Brain pericyte (primary cell): ENCODE results near the gene SERTAD2.

Experiments used
- DNase-seq: peaks from one replicate; pipeline ENCODE4 v3.0.0-alpha.2; 2012; ENCODE audit warnings: low read depth, low spot score

The SERTAD2 gene

DNA sequence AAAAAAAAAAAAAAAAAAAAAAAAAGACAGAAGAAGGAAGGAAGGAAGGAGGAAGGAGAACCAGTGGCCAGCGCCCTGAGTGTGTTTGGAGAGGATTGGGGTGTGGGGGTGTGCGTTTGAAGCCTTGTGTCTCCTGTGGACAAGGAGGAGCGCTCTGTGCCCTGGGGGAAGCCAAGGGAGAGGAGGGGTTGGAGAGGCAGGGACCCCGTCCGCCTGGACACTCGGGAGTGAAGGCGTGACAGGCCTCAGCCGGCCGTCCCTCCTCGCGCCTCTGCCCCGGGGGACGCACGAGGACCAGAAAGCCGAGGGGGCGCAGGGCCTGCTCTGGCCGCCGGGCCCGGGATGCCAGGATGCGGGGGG, 44.9 kb downstream of the SERTAD2 start:
- no peak for DNase-seq

GRCh38 chr2:64607381-64608304, 46.1 kb downstream of the SERTAD2 start:
- DNase-seq: no peak

DNA sequence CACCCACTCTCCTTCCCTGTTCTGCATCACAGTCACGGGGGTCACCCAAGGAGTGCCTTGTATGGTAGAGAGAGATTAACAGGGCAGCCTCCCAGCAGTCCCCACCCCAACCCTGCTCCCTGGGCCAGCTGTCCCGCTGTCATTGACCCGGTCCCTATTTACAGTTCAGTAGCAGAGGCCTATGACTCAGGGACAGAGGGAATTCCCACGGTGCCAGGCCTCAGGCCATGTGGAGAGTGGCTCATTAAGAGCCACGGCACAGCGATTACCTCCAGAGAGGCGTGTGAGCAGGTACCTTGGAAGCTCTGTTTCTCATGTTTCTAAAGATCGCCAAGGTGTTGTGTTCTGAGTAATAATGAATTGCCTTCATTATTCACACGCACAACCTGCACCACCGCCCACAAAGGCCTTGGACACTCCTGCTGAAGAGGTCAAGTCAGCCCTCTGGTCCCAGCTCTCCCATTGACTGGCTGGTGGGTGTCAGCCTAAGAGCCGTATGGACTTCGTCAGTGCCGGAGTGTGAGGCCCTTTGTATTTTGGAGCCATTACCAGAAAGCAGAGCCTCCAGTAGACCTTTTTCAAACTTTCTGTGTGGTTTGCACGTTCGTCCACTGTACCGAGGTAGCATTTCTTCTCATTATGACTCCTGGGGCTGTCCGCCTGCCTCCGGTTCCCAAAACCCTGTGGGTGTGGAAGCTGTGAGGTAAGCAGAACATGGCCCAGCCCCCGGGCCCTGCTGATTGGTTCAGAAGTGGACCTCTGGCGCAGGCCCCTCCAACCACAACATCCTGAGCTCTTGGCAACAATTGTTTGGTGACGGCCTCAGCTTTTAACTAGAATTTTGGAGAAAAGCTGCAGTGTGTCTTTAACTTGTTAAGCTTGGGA, 47.0 kb downstream of the SERTAD2 start:
- DNase-seq: no peak

- no peak for DNase-seq
Observed at GRCh38 chr2:64605991-64606478, 47.7 kb downstream of the SERTAD2 start.

DNA sequence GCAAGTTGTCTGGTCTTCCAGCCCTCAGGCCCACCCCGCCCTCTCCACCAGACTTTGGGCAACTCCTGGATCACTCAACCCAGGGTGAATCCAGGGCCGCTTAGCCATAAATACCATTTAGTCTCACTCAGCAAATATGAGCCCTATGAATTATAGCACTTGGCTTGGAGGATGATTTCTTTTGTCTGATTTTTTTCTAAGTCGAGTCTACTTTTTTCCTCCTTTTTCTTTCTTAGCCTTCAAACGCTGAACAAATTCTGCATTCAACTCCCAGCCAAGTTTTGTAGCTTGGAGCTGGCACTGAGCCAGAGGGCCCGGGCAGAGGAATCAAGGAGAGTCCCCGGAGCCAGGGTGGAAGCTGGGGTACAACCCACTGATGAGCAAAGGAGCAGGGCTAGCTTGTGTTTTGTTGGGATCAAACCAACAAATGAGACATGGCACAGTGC, 48.7 kb downstream of the SERTAD2 start:
- DNase-seq: no peak

- no peak for DNase-seq
Observed at GRCh38 chr2:64604155-64604554, 49.6 kb downstream of the SERTAD2 start.

DNA sequence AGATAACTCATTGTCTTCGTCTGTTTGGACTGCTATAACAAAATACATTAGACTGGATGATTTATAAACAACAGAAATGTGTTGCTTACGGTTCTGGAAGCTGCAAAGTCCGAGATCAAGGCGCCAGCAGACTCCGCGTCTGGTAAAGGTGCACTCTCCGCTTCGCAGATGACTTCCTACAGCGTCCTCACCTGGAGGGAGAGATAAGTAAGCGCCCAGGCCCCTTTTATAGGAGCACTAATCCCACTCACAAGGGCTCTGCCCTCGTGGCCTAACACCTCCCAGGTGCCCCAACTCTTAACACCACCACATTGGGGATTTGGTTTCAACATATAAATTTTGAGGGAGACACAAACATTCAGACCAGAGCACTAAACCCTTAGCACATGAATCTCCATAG, 51.3 kb downstream of the SERTAD2 start:
- DNase-seq: no peak

GRCh38 chr2:64601785-64602391, 51.8 kb downstream of the SERTAD2 start:
- DNase-seq: no peak

- no peak for DNase-seq
Observed at GRCh38 chr2:64601034-64601754, 52.5 kb downstream of the SERTAD2 start.

DNA sequence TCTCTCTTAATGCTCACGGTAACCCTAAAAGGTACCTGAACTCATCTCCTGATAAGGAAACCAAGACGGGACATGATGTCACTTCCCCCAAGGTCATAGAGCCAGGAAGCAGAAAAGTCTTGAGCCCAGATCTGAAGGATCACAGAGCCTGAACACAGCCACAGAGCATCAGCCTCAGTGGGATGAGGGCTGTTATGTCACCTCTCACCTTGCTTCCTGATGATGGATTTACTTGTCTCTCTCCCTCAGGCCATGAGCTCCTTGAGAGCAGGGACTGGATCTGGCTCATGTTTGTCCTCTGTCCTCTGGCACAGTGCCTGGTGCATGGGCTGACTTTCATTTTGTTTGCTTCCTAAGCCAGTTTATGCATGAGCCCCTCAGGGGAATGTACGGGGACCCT, 54.2 kb downstream of the SERTAD2 start:
- no peak for DNase-seq

GRCh38 chr2:64598226-64598625, 55.5 kb downstream of the SERTAD2 start:
- no peak for DNase-seq

DNA sequence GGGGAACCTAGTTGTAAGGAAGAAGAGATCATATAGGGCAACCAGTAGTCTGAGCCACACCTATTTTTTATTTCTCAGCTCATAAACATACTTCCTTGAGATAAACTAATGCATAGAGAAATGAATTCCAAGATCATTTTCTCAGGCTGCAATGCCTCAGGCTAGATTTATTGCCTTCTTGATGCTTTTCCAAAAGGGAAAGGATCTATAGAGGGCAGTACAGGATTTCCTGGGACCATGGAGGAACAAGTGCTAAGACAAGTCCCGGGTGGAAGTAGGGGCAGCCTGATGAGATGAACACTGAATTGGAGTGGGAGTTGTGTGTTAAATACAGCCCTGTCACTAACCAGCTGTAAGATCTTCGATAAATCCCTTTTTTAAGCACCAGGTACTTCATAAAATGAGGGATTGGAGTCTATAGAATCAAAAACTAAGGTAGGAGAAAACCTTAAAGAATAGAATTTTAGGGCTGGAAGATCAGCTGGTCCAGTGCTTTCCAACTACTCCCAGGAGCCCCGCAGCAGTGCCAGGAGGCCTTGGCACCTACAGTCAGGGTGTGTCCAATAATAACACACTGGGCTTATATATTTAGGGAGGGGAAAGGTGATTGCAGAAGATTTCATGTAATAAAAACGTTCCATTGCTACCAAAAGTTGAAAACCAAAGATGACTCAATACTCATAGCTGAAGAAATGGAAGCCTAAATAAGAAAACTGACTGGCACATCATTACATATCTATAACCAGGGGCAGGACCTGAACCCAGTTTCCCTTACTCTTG, 58.1 kb downstream of the SERTAD2 start:
- DNase-seq: no peak

DNA sequence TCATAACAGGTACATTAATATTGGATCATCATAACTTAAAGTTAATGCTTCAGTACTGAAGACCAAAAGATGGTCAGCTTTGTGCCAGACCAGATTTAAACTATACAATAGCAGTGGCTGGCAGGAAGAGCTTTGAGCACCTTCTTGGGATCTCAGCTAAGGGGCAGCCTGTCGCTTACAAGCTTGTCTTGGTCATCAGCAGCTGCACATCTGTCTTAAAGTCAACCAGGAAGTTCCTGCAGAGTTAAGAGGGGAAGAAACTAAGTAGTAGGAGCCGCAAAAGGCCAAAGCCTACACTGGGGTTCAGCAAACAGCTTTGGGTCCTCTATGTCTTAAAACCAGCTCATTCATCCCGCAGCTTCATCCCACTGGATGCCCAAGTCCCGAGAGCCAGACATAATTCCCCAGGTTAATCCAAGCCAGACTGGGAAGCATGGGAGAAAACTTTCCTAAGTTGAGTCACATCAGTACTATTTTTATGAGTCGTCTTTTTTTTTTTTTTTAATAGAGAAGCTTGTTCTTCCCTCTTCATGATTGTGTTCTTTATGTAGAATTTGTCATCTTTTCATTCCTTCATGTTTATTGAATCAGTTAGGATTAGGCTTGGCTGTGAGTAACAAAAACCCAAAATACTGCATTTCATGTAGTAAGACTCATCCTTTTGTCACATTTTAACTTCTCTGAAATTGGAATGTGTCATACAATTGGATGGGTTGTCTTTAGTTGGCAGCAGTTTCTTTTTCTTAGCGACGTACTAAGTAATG, 59.3 kb downstream of the SERTAD2 start:
- no peak for DNase-seq

- DNase-seq: no peak
Observed at GRCh38 chr2:64593035-64593655, 60.6 kb downstream of the SERTAD2 start.

DNA sequence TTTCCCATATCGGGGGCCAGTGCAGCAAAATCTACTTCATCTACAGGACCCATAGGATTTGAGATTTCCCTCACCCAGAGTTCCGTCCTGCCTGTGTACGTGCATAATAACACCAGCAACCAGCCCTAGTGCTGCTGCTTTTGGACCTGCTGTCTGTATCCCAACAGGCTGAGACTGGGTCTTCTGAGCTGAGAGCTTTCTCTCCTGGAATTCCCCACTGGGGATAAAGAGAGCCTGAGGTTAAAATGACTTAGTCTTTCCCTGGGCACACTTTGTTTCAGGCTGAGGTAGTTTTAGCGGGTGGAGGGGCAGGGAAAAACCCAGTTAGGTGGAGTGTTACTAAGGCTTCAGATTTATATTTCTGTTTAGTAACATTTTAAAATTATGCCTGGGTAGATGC, 62.5 kb downstream of the SERTAD2 start:
- DNase-seq: no peak

- DNase-seq: no peak
Observed at GRCh38 chr2:64587561-64587960, 66.2 kb downstream of the SERTAD2 start.

DNA sequence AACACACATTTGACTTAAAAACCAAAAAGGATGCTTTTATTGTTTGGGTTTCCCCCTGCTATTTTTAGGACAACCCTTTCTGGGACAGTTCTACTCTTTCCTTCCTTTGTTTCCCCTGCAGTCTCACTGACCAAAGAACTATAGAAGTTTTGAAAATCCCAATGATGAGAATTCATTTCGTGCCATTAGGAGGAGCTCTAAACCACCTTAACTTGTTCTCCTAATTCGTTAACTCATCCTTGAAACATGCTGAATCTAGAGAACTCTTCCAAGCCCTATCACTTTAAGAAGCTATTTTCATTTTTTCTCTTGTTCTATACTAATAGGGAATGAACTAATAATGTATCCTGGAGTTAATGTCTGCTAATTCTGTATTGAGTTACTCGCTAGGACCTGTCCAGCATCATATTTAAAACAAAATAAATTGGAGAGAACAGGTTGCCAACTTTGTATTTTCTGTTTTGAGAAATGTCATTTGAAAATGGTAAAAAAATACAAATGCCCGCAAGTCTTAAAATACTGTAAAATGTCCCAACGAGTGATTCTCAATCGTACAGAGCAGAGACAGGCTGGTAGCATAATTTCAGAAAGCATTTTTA, 66.7 kb downstream of the SERTAD2 start:
- DNase-seq: no peak

DNA sequence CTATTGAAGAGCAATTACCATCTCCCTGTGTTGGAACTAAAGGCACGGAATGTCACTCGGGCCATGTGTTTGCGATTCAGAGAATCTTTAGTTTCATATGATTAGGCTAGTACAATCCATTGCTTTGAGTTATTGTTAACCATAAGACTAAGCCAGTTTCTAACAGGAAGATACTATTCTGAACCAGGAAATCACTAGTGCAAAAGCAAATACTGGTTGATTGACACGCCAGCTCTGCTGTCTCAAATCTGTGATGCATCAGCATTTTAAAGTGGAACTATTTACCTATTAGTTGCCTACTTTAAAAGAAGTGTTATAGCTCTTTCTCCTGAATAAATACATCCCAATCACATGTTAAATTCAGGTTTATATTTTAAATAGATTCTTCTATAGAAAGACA, 67.7 kb downstream of the SERTAD2 start:
- DNase-seq: no peak

DNA sequence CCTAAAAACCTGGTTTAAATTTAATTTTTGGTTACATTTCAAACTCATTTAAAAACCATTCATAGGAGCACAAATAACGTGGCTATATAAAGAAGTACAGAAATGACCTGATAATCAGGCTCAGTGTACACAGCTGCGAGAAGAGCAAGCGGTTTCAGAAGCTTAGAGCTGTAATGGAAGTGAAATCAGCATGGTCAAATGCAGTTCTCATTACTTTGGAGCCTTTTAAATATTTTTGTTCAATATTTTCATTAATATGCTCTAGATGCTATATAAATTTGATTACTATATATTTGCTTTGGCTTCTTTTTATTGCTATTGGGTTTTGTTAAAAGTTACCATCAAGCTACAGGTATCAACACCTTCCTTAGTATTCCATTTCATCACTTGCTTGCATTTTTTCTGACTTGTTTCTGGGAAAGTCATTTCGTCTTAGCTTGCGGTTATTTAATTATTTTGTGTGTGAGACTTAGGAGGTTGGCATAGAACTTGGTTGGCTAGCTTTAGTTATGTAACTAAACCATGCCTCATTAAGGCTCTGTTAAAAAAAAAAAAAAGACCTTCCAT, 70.9 kb downstream of the SERTAD2 start:
- DNase-seq: no peak
